Parathyroid adenoma (tissue), 2 donors: Measurements from ENCODE around the gene TMEM42.

Source experiments
- H2AFZ ChIP-seq: fragments of 300-600 bp; sonication (generic); one replicate; pipeline ENCODE4 v1.7.0; 2017; ENCODE audit warnings: antibody characterized with exemption, mild to moderate bottlenecking
- H3K27ac ChIP-seq: fragments of 300-600 bp; sonication (generic); one replicate; pipeline ENCODE4 v1.7.0; 2017
- H3K27me3 ChIP-seq: fragments of 300-600 bp; sonication (generic); one replicate; pipeline ENCODE4 v1.7.0; 2017; ENCODE audit warnings: low read length; ENCODE audit not compliant: control insufficient read depth, insufficient read depth
- H3K36me3 ChIP-seq: fragments of 300-600 bp; sonication (generic); one replicate; pipeline ENCODE4 v1.7.0; 2017; ENCODE audit warnings: low read length; ENCODE audit not compliant: control insufficient read depth, insufficient read depth
- H3K4me1 ChIP-seq: fragments of 300-600 bp; sonication (generic); one replicate; pipeline ENCODE4 v1.7.0; 2017; ENCODE audit warnings: control low read depth
- H3K4me2 ChIP-seq: fragments of 300-600 bp; sonication (generic); one replicate; pipeline ENCODE4 v1.7.0; 2017; ENCODE audit warnings: low read length
- H3K4me3 ChIP-seq: fragments of 300-600 bp; sonication (generic); one replicate; pipeline ENCODE4 v1.7.0; 2017; ENCODE audit warnings: low read depth, low read length
- H3K79me2 ChIP-seq: fragments of 300-600 bp; sonication (generic); one replicate; pipeline ENCODE4 v1.7.0; 2017; ENCODE audit warnings: control low read depth
- H3K9ac ChIP-seq: fragments of 300-600 bp; sonication (generic); one replicate; pipeline ENCODE4 v1.7.0; 2017; ENCODE audit warnings: mild to moderate bottlenecking
- H3K9me3 ChIP-seq: fragments of 300-600 bp; sonication (generic); one replicate; pipeline ENCODE4 v1.7.0; 2017; ENCODE audit warnings: low read length; ENCODE audit not compliant: control insufficient read depth
- TF ChIP-seq, protein P1 (sequence below): fragments of 300-600 bp; sonication (generic); IDR thresholded peaks from one replicate; pipeline ENCODE4 v1.7.0; 2017; ENCODE audit warnings: antibody characterized with exemption, mild to moderate bottlenecking
- donor health status: primary hyperparathyroidism.

Gene TMEM42

DNA sequence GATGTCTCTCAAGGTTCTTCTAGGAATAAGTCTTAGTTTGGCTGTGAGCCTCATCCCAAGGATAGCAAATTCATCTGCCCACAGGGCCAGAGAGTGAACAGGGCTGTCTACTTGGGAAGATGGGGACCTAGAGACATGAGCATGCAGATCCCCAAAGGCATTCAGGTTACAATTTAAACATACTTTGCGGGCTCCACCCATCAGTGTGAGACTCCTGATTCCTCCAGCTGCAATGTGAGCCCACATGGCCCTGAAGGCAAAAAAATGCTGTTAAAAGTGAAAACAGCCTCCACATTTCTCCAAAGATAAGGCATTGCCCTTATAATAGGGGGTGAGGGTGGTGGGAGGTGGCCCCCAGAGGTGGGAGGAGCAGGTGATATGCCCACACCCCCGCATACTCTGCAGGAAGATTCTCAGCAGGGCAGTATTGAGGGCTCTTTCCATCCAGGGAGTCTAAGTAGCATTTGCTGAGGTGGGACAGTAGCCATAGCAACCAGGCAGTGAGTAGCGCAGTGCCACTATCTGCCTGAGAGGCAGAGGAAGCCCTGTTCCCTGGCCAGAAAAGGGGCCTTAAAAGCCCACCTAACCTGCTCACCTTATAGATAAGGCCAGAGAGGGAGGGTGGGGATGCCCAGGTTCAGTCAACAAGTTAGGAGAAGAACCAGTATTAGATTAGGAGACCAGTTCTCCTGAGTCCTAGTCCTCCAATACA is 43.9 kb downstream of the TMEM42 start:
- Histone ChIP-seq H3K9me3 (no peaks in the 10 kb centered on the region), H3K79me2 (no peaks in the 10 kb centered on the region), H2AFZ (no peak overlapping the region), H3K27me3 (no peaks in the 10 kb centered on the region), H3K9ac (no peak overlapping the region), H3K4me3 (no peak overlapping the region), H3K36me3 (no peaks in the 10 kb centered on the region), H3K4me2 (no peak overlapping the region), H3K27ac (no peak overlapping the region), H3K4me1 (peaks cover 4% of the 10 kb centered on the region)
- TF ChIP-seq, protein P1, sequence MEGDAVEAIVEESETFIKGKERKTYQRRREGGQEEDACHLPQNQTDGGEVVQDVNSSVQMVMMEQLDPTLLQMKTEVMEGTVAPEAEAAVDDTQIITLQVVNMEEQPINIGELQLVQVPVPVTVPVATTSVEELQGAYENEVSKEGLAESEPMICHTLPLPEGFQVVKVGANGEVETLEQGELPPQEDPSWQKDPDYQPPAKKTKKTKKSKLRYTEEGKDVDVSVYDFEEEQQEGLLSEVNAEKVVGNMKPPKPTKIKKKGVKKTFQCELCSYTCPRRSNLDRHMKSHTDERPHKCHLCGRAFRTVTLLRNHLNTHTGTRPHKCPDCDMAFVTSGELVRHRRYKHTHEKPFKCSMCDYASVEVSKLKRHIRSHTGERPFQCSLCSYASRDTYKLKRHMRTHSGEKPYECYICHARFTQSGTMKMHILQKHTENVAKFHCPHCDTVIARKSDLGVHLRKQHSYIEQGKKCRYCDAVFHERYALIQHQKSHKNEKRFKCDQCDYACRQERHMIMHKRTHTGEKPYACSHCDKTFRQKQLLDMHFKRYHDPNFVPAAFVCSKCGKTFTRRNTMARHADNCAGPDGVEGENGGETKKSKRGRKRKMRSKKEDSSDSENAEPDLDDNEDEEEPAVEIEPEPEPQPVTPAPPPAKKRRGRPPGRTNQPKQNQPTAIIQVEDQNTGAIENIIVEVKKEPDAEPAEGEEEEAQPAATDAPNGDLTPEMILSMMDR = no peak

DNA sequence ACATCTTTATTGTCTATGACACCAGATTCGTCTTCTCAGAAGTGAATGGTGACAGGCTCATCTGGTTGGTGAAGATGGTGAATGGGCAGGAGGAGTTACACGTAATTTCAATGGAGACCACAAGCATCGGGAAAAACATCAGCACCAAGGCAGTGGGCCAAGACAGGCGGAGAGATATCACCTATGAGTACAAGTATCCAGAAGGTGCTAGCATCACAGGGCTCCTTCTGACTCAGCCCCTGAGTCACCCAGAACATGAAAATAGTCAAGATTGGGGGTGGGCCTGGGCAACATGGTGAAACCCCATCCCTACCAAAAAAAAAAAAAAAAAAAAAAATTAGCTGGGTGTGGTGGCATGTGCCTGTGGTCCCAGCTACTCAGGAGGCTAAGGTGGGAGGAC is 45.3 kb downstream of the TMEM42 start:
- H3K36me3 ChIP-seq = no peaks in the 10 kb centered on the region
- no peak overlapping the region for H2AFZ ChIP-seq
- no peaks in the 10 kb centered on the region for H3K9me3 ChIP-seq
- no peaks in the 10 kb centered on the region for H3K27me3 ChIP-seq
- H3K9ac ChIP-seq = no peak overlapping the region
- no peak overlapping the region for H3K4me3 ChIP-seq
- H3K27ac ChIP-seq = no peak overlapping the region
- no peaks in the 10 kb centered on the region for H3K79me2 ChIP-seq
- H3K4me2 ChIP-seq = no peak overlapping the region
- TF ChIP-seq, protein P1 = no peak
- peaks cover 4% of the 10 kb centered on the region for H3K4me1 ChIP-seq

DNA sequence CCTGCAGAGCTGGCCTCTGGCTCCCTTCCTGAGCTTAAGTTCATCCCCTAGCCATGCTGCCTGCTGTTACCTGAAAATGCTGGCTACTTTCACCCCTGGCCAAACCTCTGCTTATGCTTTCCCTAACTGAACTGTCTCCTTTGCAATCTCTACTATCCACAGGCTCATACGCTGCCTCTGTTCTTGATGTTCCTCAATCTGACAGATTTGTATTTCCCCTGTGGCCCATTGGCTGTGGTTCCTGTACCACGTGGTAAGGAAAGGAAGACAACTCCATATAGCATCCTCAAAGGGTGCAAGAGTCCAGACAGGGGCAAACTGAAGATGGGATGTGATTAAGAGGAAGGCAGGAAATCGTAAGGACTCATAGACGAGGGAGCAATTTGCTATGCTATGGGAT is 45.9 kb downstream of the TMEM42 start:
- TF ChIP-seq, protein P1 = no peak
- H3K27ac ChIP-seq = no peak overlapping the region
- H3K9me3 ChIP-seq = no peaks in the 10 kb centered on the region
- H3K9ac ChIP-seq = no peak overlapping the region
- H3K4me1 ChIP-seq = peaks cover 4% of the 10 kb centered on the region
- H3K4me2 ChIP-seq = no peak overlapping the region
- H2AFZ ChIP-seq = no peak overlapping the region
- no peaks in the 10 kb centered on the region for H3K27me3 ChIP-seq
- no peak overlapping the region for H3K4me3 ChIP-seq
- no peaks in the 10 kb centered on the region for H3K79me2 ChIP-seq
- no peaks in the 10 kb centered on the region for H3K36me3 ChIP-seq

DNA sequence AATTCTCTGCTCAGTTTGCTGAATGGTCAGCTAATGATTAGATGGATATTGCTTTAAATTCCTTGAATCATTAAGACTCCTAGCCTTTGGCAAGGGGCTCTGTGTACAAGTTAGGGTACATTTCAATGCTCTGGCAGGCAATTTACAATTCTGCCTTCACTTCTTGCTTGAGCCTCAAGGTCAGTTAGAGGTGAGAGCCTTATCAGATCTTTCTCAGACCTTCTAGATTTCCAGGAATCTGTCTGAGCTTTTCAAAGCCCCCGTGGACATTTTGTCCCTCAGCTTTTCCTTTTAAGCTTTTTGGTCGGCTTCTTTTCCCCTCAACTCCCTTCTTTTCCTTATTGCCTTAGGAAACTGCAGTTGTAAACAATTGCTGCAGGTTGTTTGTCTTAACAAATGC is 47.4 kb downstream of the TMEM42 start:
- no peak overlapping the region for H3K4me2 ChIP-seq

More for the DNA sequence above, 47.4 kb downstream of the TMEM42 start:
- Histone ChIP-seq H3K4me1 (peaks cover 18% of the 10 kb centered on the region), H3K79me2 (no peaks in the 10 kb centered on the region), H2AFZ (peak overlapping the region; percentile 14), H3K27me3 (no peaks in the 10 kb centered on the region), H3K27ac (peak overlapping the region; percentile 4), H3K36me3 (no peaks in the 10 kb centered on the region), H3K9ac (no peak overlapping the region), H3K4me3 (no peak overlapping the region), H3K9me3 (no peaks in the 10 kb centered on the region)
- TF ChIP-seq, protein P1 = no peak
